Neuron (in vitro differentiated cells): ENCODE measurements around the gene PHACTR4.
"Not testable (repeated sequence)": the region's sequence is repeated elsewhere in the genome, so short reads cannot be mapped to it uniquely, and the experiment has no call there.

ENCODE experiments used
- H2AFZ ChIP-seq: one replicate; pipeline ENCODE4 v1.6.1; 2013; ENCODE audit warnings: low read depth, mild to moderate bottlenecking, inconsistent platforms, low read length, moderate library complexity
- H3K27me3 ChIP-seq: one replicate; pipeline ENCODE4 v1.6.1; 2013; ENCODE audit warnings: low read length; ENCODE audit not compliant: insufficient read depth
- H3K36me3 ChIP-seq: one replicate; pipeline ENCODE4 v1.6.1; 2013; ENCODE audit warnings: low read length; ENCODE audit not compliant: insufficient read depth
- H3K4me1 ChIP-seq: one replicate; pipeline ENCODE4 v1.6.1; 2013; ENCODE audit warnings: low read length; ENCODE audit not compliant: insufficient read depth
- H3K4me3 ChIP-seq: 2 replicates; pipeline ENCODE4 v1.5.1; 2013; ENCODE audit warnings: mild to moderate bottlenecking, low read length, moderate library complexity
- H3K9me3 ChIP-seq: one replicate; pipeline ENCODE4 v1.6.1; 2013; ENCODE audit warnings: low read length

Gene PHACTR4

DNA sequence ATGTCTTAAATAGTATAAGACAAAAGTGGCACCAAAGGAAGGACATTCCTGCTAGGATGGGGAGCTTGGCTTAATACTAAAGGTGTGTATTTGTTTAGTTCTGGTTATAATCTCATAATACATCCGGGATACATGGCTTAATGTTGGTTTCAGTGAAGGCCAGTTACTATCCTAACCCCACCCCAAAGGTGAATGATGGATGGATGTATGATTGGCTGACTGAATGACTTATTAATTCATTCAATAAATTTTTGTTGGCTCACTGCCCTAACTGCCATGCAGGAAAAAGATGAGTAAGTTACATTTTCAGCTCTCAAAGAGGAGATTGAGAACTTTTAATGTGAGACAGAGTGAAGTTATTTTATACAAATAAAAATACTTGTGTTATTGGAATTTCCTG lies 52.2 kb downstream of the PHACTR4 start:
- Histone ChIP-seq H3K27me3 (no peaks in the 10 kb centered on the region), H2AFZ (no peak overlapping the region), H3K36me3 (peaks cover 8% of the 10 kb centered on the region), H3K4me3 (no peak overlapping the region), H3K9me3 (peaks cover 2% of the 10 kb centered on the region), H3K4me1 (no peaks in the 10 kb centered on the region)

DNA sequence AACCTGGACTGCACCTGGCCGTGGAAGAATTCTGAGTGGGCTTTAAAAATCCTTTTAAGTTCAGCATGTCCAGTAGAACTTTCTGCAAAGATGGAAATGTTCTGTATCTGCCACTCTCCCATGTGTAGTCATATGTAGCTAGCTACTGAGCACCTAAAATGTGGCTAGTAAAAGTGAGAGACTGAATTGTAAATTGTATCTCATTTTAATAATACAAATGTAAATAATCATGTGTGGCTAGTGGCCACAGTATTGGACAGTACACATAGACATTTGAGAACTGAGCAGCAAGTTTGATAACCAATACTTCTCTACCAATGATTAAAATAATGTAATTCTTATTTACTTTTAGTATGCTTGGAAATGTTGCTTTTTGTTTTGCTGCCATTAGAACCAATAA lies 57.3 kb downstream of the PHACTR4 start:
- Histone ChIP-seq H3K27me3 (no peaks in the 10 kb centered on the region), H2AFZ (no peak overlapping the region), H3K4me1 (no peaks in the 10 kb centered on the region), H3K36me3 (peaks cover 8% of the 10 kb centered on the region), H3K9me3 (peaks cover 2% of the 10 kb centered on the region), H3K4me3 (no peak overlapping the region)

DNA sequence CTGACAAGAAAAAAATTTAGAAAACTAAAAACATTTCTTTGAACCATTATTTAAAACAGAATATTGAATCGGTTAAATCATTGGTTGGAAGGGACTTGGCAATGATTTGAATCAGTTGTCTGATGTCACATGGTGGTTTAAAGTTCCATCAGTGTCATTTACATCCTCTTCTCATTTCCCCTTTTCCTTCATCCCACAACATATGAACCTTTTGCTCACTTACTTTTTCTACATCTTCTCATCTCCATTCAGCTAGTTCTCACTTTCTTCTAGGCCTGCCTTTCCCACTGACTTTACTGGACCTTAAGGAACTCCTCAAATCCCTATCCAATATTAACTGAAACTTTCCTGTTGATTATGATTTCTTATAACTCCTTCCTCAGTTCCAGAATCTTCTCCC lies 58.5 kb downstream of the PHACTR4 start:
- Histone ChIP-seq H3K27me3 (no peaks in the 10 kb centered on the region), H3K36me3 (peaks cover 10% of the 10 kb centered on the region), H3K4me1 (no peaks in the 10 kb centered on the region), H2AFZ (no peak overlapping the region), H3K4me3 (no peak overlapping the region), H3K9me3 (peaks cover 2% of the 10 kb centered on the region)

DNA sequence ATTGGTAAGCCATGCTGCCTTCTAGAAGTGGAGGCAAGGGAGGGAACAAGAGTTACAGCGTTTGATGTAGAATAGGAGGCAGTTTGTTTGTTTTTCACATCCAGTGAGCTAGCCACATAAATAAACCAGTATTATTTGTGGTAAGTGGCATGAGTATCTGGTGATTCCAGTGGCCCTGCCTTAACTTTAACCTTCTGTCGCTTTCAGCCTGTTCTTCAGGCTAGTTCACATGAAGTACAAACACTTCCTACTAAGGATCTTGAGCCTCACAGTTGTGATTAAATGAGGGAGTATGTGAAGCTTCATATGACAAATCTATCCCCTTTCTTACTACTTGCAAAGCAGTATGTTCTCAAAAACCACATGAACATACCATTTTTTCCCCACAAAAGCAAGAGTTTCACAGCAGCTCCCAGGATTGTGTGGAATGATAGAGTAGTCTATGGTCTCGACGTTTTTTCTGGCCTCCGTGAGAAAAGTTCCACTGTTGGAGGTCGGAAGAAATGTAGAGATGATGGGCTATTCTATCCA lies 59.5 kb downstream of the PHACTR4 start:
- Histone ChIP-seq H3K36me3 (peaks cover 7% of the 10 kb centered on the region), H3K4me3 (no peak overlapping the region), H3K9me3 (peaks cover 2% of the 10 kb centered on the region), H3K27me3 (no peaks in the 10 kb centered on the region), H3K4me1 (no peaks in the 10 kb centered on the region), H2AFZ (no peak overlapping the region)

DNA sequence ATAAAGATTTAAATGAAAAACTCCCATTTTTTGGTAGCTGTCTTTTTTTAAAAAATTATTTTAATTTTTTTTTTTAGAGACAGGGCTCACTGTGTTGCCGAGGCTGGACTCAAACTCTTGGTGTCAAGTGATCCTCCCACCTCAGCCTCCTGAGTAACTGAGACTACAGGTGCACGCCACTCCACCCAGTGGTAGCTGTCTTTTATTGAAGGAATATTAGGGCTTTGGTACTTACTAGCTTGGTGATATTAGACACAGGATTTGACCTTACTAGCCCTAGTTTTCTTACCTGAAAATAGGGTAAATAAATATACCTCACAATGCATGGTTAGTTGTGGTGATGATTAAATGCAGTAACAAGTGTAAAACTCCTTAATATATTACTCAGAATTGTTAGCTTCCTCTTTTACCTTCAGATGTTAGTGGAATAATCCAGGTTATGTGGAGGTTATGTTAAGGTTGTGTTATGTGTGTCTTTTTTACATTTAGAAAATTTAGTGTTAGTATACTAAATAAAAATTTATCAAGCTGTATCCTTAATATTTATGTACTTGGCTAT lies 66.8 kb downstream of the PHACTR4 start:
- H3K4me1 ChIP-seq = peaks cover 14% of the 10 kb centered on the region
- H3K36me3 ChIP-seq = peaks cover 4% of the 10 kb centered on the region
- H3K27me3 ChIP-seq = no peaks in the 10 kb centered on the region
- H3K9me3 ChIP-seq = no peaks in the 10 kb centered on the region
- H3K4me3 ChIP-seq = no peak overlapping the region
- no peak overlapping the region for H2AFZ ChIP-seq

DNA sequence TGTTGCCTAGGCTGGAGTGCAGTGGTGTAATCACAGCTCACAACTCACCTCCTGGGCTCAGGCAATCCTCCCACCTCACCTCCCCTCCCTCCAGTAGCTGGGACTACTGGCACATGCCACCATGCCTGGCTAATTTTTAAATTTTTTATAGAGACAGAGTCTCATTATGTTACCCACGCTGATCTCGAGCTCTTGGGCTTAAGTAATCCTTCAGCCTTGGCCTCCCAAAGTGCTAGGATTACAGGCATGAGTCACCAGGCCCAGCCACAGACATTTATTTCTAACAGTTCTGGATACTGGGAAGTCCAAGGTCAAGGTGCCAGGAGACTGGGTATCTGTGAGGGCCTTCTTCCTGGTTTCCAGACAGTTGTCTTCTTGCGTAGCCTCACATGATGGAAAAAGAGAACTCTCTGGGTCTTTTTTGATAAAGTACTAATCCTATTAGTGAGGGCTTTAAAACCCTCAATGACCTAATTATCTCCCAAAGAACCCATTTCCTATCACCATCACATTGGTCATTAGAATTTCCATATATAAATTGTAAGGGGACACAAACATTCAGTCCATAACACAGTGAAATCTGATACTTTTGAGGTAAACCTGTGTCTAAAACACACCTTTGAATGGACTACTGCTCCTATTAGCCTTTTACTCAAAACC lies 67.9 kb downstream of the PHACTR4 start:
- no peaks in the 10 kb centered on the region for H3K9me3 ChIP-seq
- peak overlapping the region; percentile 12 for H3K4me3 ChIP-seq
- peaks cover 14% of the 10 kb centered on the region for H3K4me1 ChIP-seq
- H3K27me3 ChIP-seq = no peaks in the 10 kb centered on the region
- peaks cover 4% of the 10 kb centered on the region for H3K36me3 ChIP-seq
- H2AFZ ChIP-seq = no peak overlapping the region

DNA sequence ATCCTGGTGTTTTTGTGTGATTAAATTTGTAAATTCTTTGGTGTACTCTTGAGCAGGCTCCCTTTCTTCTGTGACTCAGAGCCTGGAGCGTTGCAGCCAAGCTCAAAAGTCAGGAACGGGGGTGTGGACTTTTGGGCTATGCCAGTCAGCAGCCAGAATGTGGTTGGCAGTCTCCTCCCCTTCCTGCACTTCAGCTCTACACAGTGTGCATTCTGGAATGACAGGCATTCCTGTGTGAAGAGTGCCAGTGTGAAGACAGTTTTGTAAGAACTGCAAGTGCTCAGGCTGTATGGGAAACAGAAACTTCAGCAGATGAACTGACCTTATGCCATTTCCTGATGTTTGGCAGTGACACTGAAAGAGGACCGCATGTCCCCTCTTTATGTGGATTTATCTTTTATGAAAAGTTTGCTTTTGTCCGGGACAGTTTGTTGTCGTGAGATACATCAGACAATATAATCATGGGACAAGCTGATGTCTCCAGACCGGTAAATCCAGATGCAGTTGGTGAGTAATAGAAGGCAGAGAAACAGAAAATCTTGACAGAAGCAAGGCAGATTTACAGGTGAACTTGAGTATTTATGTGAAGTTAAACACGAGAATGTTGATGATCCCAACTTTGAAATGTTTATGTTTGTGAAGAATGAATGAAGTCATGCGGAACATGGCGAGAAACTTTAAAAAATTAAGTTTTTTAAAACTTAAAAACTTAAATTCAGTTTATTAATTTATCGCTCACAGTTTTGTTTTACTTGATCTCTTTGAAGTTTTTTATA lies 68.6 kb downstream of the PHACTR4 start:
- H2AFZ ChIP-seq = no peak overlapping the region
- no peaks in the 10 kb centered on the region for H3K9me3 ChIP-seq
- H3K27me3 ChIP-seq = no peaks in the 10 kb centered on the region
- peaks cover 2% of the 10 kb centered on the region for H3K36me3 ChIP-seq
- H3K4me3 ChIP-seq = peak overlapping the region; percentile 12
- H3K4me1 ChIP-seq = peaks cover 14% of the 10 kb centered on the region

DNA sequence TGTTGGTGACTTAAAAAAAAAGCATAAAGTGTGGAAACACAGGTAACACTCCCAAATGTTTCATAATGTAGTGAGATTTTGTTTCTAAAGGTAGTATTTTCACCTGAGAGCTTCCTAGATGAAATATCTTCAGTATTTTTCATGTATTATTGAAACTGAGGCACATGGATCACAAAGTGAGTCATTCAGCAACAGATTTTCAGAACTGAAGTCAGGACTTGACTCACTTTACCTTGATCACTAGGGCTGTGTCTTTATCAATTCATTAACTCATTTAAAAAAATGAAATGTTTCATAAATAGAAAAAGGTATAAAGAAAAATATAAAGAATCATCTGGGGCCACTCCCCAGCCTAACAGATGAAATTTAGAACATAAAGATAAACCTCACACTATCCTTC lies 69.8 kb downstream of the PHACTR4 start:
- H3K4me3 ChIP-seq = no peak overlapping the region
- H2AFZ ChIP-seq = no peak overlapping the region

DNA sequence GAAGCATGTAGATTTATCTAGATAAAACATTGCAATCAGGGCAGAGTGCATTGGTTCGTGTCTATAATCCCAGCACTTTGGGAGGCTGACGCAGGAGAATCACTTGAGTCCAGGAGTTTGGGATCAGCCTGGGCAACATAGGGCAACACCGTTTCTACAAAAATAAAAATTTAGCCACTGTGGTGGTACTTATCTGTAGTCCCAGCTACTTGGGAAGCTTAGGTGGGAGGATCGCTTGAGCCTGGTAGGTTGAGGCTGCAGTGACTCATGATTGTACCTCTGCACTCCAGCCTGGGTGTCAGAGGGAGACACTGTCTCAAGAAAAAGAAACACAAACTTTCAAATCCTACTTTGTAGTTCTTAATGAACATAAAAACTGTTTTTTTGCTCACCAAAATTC lies 72.1 kb downstream of the PHACTR4 start:
- Histone ChIP-seq H3K4me1 (peaks cover 14% of the 10 kb centered on the region), H3K27me3 (no peaks in the 10 kb centered on the region), H3K4me3 (no peak overlapping the region), H3K9me3 (no peaks in the 10 kb centered on the region), H3K36me3 (no peaks in the 10 kb centered on the region), H2AFZ (no peak overlapping the region)

More for the DNA sequence above, 69.8 kb downstream of the PHACTR4 start:
- H3K27me3 ChIP-seq = no peaks in the 10 kb centered on the region
- peaks cover 2% of the 10 kb centered on the region for H3K36me3 ChIP-seq
- no peaks in the 10 kb centered on the region for H3K9me3 ChIP-seq
- H3K4me1 ChIP-seq = peaks cover 14% of the 10 kb centered on the region

DNA sequence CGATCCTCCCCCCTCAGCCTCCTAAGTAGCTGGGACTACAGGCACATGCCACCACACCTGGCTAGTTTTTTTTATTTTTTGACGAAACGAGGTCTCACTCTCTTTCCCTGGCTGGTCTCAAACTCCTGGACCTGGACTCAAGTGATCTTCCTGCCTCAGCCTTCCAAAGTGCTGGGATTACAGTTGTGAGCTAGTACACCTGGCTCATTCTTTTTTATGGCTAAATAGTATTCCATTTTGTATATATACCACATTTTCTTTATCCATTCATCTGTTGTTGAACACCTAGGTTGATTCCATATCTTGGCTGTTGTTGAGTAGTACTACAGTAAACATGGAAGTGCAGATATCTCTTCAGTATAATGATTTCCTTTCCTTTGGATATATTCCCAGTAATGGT lies 74.0 kb downstream of the PHACTR4 start:
- peaks cover under 1% of the 10 kb centered on the region for H3K4me1 ChIP-seq
- no peaks in the 10 kb centered on the region for H3K27me3 ChIP-seq
- H3K4me3 ChIP-seq = no peak overlapping the region
- no peaks in the 10 kb centered on the region for H3K36me3 ChIP-seq
- H2AFZ ChIP-seq = no peak overlapping the region
- no peaks in the 10 kb centered on the region for H3K9me3 ChIP-seq

DNA sequence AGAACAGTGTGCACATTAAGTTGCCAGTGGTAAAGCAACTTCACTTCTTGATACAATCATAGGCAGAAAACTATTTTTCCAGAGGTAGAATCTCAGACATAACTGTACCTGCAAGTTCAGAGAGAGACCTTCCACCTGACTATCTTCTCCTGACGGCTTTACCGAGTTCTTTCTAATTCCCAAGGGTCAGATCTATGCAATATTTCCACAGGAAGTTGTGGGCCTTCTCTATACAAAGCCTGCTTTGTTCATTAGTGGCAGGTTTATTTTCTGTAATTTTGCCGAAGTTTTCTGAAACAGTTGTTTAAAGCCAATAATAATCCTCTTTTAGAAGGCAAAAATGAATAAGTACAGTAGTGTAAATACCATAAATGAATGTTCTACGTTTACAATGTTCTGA lies 78.1 kb downstream of the PHACTR4 start:
- no peak overlapping the region for H3K4me3 ChIP-seq
- no peaks in the 10 kb centered on the region for H3K4me1 ChIP-seq
- no peaks in the 10 kb centered on the region for H3K9me3 ChIP-seq
- H3K27me3 ChIP-seq = no peaks in the 10 kb centered on the region
- H2AFZ ChIP-seq = no peak overlapping the region
- H3K36me3 ChIP-seq = no peaks in the 10 kb centered on the region

DNA sequence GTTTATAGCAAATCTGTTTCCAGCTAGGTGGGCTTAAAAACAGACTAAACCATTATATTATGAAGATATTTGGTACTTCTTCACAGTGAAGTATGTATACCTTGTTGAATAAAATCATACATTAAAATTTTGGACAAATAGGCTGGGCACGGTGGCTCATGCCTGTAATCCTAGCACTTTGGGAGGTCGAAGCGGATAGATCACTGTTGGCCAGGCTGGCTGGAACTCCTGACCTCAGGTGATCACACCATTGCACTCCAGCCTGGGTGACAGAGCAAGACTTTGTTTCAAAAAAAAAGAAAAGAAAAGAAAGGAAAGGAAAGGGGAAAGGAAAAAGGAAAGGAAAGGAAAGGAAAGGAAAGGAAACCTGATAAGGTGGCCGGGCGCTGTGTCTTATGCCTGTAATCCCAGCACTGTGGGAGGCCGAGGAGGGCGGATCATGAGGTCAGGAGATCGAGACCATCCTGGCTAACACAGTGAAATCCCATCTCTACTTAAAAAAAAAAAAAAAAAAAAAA lies 78.6 kb downstream of the PHACTR4 start:
- H3K36me3 ChIP-seq, H3K4me1 ChIP-seq, H3K4me3 ChIP-seq, H3K9me3 ChIP-seq, H3K27me3 ChIP-seq, H2AFZ ChIP-seq: not testable (repeated sequence)

DNA sequence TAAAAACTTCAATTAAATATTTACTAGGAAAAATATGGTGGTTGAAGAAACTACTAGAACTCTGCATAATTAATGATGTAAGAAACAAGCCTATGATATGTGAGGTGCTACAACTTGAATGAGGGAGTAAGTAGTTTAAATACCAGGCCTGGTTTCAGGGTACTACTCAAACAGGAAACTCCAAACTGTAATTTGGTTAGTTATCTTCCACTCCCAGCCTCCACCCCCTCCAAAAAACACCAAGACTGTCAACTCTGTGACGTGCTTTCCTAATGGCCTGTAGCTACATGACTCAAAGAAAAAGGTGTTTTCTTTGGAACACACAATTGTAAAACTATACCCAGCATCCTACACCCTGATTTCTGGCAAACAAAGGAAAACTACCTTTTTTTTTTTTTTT lies 80.4 kb downstream of the PHACTR4 start:
- H3K27me3 ChIP-seq = no peaks in the 10 kb centered on the region
- H2AFZ ChIP-seq = no peak overlapping the region
- H3K36me3 ChIP-seq = no peaks in the 10 kb centered on the region
- H3K9me3 ChIP-seq = no peaks in the 10 kb centered on the region
- H3K4me3 ChIP-seq = no peak overlapping the region
- H3K4me1 ChIP-seq = no peaks in the 10 kb centered on the region
